Neural cell (in vitro differentiated cells): ENCODE data around the gene INMT. TPM values are rescaled to one million over a fixed set of nuclear protein-coding genes. Genes with fewer than 3 reads are reported as not detected.

Source experiments
- H2AFZ ChIP-seq: fragments of 200-600, 300-800 bp; sonication (generic), shearing (Covaris generic); 2 replicates; pipeline ENCODE4 v1.6.0; 2014; ENCODE audit warnings: low read depth, mild to moderate bottlenecking, antibody characterized with exemption, low read length, moderate library complexity
- H3F3A ChIP-seq: fragments of 200-600 bp; shearing (Covaris generic); 2 replicates; pipeline ENCODE4 v1.6.1; 2016; ENCODE audit warnings: mild to moderate bottlenecking, moderate library complexity, mixed read lengths, antibody characterized with exemption, low read length; ENCODE audit not compliant: insufficient read depth, poor library complexity, severe bottlenecking
- H3K27ac ChIP-seq: fragments of 200-600, 300-800 bp; sonication (generic), shearing (Covaris generic); 2 replicates; pipeline ENCODE4 v1.5.1; 2014; ENCODE audit warnings: mild to moderate bottlenecking, low read length, moderate library complexity
- H3K27me3 ChIP-seq: fragments of 300-800, 200-600 bp; sonication (generic), shearing (Covaris generic); 2 replicates; pipeline ENCODE4 v1.6.0; 2014; ENCODE audit warnings: mild to moderate bottlenecking, low read depth, low read length, moderate library complexity; ENCODE audit not compliant: insufficient read depth
- H3K36me3 ChIP-seq: fragments of 300-800, 200-600 bp; sonication (generic), shearing (Covaris generic); 2 replicates; pipeline ENCODE4 v1.5.1; 2014; ENCODE audit warnings: mild to moderate bottlenecking, antibody characterized with exemption, low read length, moderate library complexity; ENCODE audit not compliant: insufficient read depth
- H3K4me2 ChIP-seq: fragments of 300-800, 200-600 bp; sonication (generic), shearing (Covaris generic); 2 replicates; pipeline ENCODE4 v1.6.0; 2014; ENCODE audit warnings: mild to moderate bottlenecking, low read length
- H3K4me3 ChIP-seq: fragments of 300-800, 200-600 bp; sonication (generic), shearing (Covaris generic); 2 replicates; pipeline ENCODE4 v1.5.1; 2014; ENCODE audit warnings: mild to moderate bottlenecking, low read length, moderate library complexity
- H3K79me2 ChIP-seq: fragments of 200-600 bp; shearing (Covaris generic); replicated peaks from 2 replicates; pipeline ENCODE4 v1.6.0; 2014; ENCODE audit warnings: mild to moderate bottlenecking, low read length, moderate library complexity; ENCODE audit not compliant: insufficient read depth
- H3K9ac ChIP-seq: fragments of 300-800, 200-600 bp; sonication (generic), shearing (Covaris generic); 2 replicates; pipeline ENCODE4 v1.6.1; 2016; ENCODE audit warnings: mild to moderate bottlenecking, low read length, mixed read lengths
- H3K9me2 ChIP-seq: fragments of 200-600 bp; shearing (Covaris generic); 2 replicates; pipeline ENCODE4 v1.6.1; 2016; ENCODE audit warnings: mild to moderate bottlenecking, low read length, mixed read lengths; ENCODE audit not compliant: insufficient read depth
- H3K9me3 ChIP-seq: fragments of 200-600, 300-800 bp; sonication (generic), shearing (Covaris generic); 2 replicates; pipeline ENCODE4 v1.6.1; 2016; ENCODE audit warnings: mild to moderate bottlenecking, mixed run types, low read length, moderate library complexity, mixed read lengths
- H4K20me1 ChIP-seq: fragments of 200-600 bp; shearing (Covaris generic); 2 replicates; pipeline ENCODE4 v1.6.1; 2016; ENCODE audit warnings: mild to moderate bottlenecking, mixed run types; ENCODE audit not compliant: insufficient read depth
- CTCF ChIP-seq: fragments of 450-650 bp; IDR thresholded peaks from 2 replicates; pipeline ENCODE4 v1.5.1; 2014; ENCODE audit warnings: antibody characterized with exemption, mild to moderate bottlenecking, moderate library complexity; ENCODE audit not compliant: poor library complexity, severe bottlenecking
- EP300 ChIP-seq: fragments of 450-650 bp; conservative IDR thresholded peaks from 2 replicates; pipeline ENCODE4 v1.6.1; 2014; ENCODE audit warnings: antibody characterized with exemption, mild to moderate bottlenecking, moderate library complexity; ENCODE audit not compliant: poor library complexity, severe bottlenecking
- EZH2 ChIP-seq: fragments of 200-600, 300-800 bp; shearing (Covaris generic), sonication (generic); IDR thresholded peaks from 2 replicates; pipeline ENCODE4 v1.6.1; 2014; ENCODE audit warnings: antibody characterized with exemption, low read length, borderline replicate concordance, mild to moderate bottlenecking; ENCODE audit not compliant: insufficient read depth, poor library complexity, severe bottlenecking
- MXI1 ChIP-seq: fragments of 450-650 bp; conservative IDR thresholded peaks from 2 replicates; pipeline ENCODE4 v1.6.1; 2014; ENCODE audit warnings: antibody characterized with exemption, mild to moderate bottlenecking; ENCODE audit not compliant: poor library complexity, severe bottlenecking
- POLR2AphosphoS5 ChIP-seq: IDR thresholded peaks from 2 replicates; pipeline ENCODE4 v1.6.1; 2012
- RAD21 ChIP-seq: fragments of 450-650 bp; conservative IDR thresholded peaks from 2 replicates; pipeline ENCODE4 v1.6.1; 2014; ENCODE audit warnings: antibody characterized with exemption, mild to moderate bottlenecking, moderate library complexity
- REST ChIP-seq: IDR thresholded peaks from 2 replicates; pipeline ENCODE4 v1.6.1; 2012; ENCODE audit warnings: borderline replicate concordance
- SMC3 ChIP-seq: fragments of 450-650 bp; conservative IDR thresholded peaks from 2 replicates; pipeline ENCODE4 v1.6.1; 2014; ENCODE audit warnings: antibody characterized with exemption, mild to moderate bottlenecking, moderate library complexity; ENCODE audit not compliant: poor library complexity
- TAF1 ChIP-seq: IDR thresholded peaks from 2 replicates; pipeline ENCODE4 v1.6.1; 2012; ENCODE audit warnings: low read depth
- polyA plus RNA-seq: library from polyadenylated mRNA; depleted of rRNA; stranded (reverse); fragments of >200 nt; gene quantifications from 2 replicates; pipeline ENCODE4 v1.2.3, GENCODE V29; 2014

INMT gene
- polyA plus RNA-seq, 1 donor from 2014 or later, result 0.66 TPM

GRCh38 chr7:30796105-30796869 lies 44.4 kb downstream of the INMT start:
- no peaks in the 10 kb centered on the region for H4K20me1 ChIP-seq
- H3K27ac ChIP-seq, result no peak overlapping the region
- no peaks in the 10 kb centered on the region for H3K27me3 ChIP-seq
- no peak overlapping the region for H2AFZ ChIP-seq
- H3K9me2 ChIP-seq, result no peaks in the 10 kb centered on the region
- no peaks in the 10 kb centered on the region for H3K36me3 ChIP-seq
- TF ChIP-seq TAF1, result no peak
- TF ChIP-seq EP300, result no peak
- TF ChIP-seq POLR2AphosphoS5, result no peak
- H3K79me2 ChIP-seq, result no peaks in the 10 kb centered on the region
- no peak overlapping the region for H3K9ac ChIP-seq
- H3K4me3 ChIP-seq, result no peak overlapping the region
- H3K4me2 ChIP-seq, result no peak overlapping the region
- no peaks in the 10 kb centered on the region for H3F3A ChIP-seq
- no peaks in the 10 kb centered on the region for H3K9me3 ChIP-seq

- no peak overlapping the region for H3K9ac ChIP-seq
These were observed 45.5 kb downstream of the INMT start for GRCh38 chr7:30797176-30798040.

More at GRCh38 chr7:30797176-30798040, 45.5 kb downstream of the INMT start:
- no peak overlapping the region for H3K27ac ChIP-seq
- H3K36me3 ChIP-seq, result no peaks in the 10 kb centered on the region
- no peak overlapping the region for H3K4me3 ChIP-seq
- no peaks in the 10 kb centered on the region for H3F3A ChIP-seq
- H3K9me3 ChIP-seq, result no peaks in the 10 kb centered on the region
- TF ChIP-seq SMC3, result no peak
- no peak for TF ChIP-seq CTCF
- no peak for TF ChIP-seq RAD21
- TF ChIP-seq REST, result no peak
- TF ChIP-seq MXI1, result no peak
- no peak for TF ChIP-seq TAF1
- no peak for TF ChIP-seq EZH2
- no peak for TF ChIP-seq EP300
- no peaks in the 10 kb centered on the region for H3K9me2 ChIP-seq
- H2AFZ ChIP-seq, result no peak overlapping the region
- no peak overlapping the region for H3K4me2 ChIP-seq
- no peaks in the 10 kb centered on the region for H4K20me1 ChIP-seq
- H3K79me2 ChIP-seq, result no peaks in the 10 kb centered on the region
- no peaks in the 10 kb centered on the region for H3K27me3 ChIP-seq
